ENCODE data around the gene CTAGE1. TPM values are rescaled to one million over a fixed set of nuclear protein-coding genes. Genes with fewer than 3 reads are reported as not detected.

The CTAGE1 gene
- total and polyA plus RNA-seq, 3 donors from 2014 or later = 4.2 to 19.6 (median 5.2) TPM

DNA sequence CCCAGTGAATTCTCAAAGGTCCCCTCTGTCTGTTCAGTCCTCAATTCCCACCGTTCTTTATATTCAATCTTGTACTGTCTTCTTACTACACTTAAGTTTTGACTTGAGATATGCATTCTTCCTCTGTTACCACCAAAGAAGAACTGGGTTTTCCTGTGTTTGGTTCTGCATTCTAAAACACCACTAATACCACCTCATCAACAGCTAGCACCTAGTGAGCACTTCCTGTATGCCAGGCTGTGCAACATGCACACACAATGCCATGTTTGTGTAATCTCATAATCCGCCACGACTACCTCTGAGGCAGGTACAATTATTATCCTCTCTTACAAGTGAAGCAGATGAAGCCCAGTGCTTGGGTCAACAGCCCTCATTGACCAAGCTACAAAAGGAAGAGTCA, 11.8 kb upstream of the CTAGE1 start:
- Histone ChIP-seq H3K4me3 (no peak overlapping the region), H3K4me1 (no peaks in the 10 kb centered on the region), H3K27me3 (no peaks in the 10 kb centered on the region), H3K36me3 (ENCODE audit: low read depth, missing control alignments) (no peaks in the 10 kb centered on the region), H3K27ac (no peak overlapping the region), H3K9me3 (no peaks in the 10 kb centered on the region)
- WGBS, 2 donors = 86 to 91% methylated on average over 3 of the region's 3 CpGs
- intact Hi-C loops (cut with DNase I; ENCODE audit: low total_unique reads) = no loop called here
- DNase-seq = no peak
- TF ChIP-seq POLR2A (IDR thresholded peaks at IDR 0.05) = no peak
- no peak for TF ChIP-seq CTCF (IDR thresholded peaks at IDR 0.05)

DNA sequence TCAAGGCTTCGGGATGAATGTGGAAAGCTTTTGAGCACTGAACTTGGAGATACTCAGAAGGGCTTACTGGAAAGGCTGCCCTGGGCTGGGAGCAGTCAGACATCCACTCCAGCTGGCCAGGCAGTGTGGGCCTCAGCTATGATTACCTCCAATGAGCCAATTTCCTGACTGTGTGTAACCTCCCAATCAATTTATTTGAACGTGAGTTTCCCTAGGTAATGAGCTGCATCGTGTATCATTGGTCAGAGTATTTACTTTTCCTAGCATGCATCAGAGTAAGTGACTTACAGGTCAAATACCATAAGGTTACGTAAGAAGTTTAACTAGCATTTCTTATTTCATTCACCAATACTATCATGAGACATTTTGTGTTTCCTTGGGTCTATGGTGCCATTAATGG, 11.0 kb upstream of the CTAGE1 start:
- no peak overlapping the region for H3K27ac ChIP-seq

GRCh38 chr18:22427822-22428549, 10.3 kb upstream of the CTAGE1 start:
- intact Hi-C loops (cut with DNase I; ENCODE audit: low total_unique reads) = no loop called here

More for the DNA sequence above, 11.0 kb upstream of the CTAGE1 start:
- H3K4me3 ChIP-seq = no peak overlapping the region
- 86 to 89% methylated on average over 4 of the region's 4 CpGs for WGBS, 2 donors
- intact Hi-C loops (cut with DNase I; ENCODE audit: low total_unique reads) = no loop called here
- TF ChIP-seq CTCF (IDR thresholded peaks at IDR 0.05) (no peak), POLR2A (IDR thresholded peaks at IDR 0.05) (no peak)
- no peaks in the 10 kb centered on the region for H3K4me1 ChIP-seq
- H3K9me3 ChIP-seq = no peaks in the 10 kb centered on the region
- no peak for DNase-seq
- no peaks in the 10 kb centered on the region for H3K27me3 ChIP-seq
- H3K36me3 ChIP-seq (ENCODE audit: low read depth, missing control alignments) = no peaks in the 10 kb centered on the region

DNA sequence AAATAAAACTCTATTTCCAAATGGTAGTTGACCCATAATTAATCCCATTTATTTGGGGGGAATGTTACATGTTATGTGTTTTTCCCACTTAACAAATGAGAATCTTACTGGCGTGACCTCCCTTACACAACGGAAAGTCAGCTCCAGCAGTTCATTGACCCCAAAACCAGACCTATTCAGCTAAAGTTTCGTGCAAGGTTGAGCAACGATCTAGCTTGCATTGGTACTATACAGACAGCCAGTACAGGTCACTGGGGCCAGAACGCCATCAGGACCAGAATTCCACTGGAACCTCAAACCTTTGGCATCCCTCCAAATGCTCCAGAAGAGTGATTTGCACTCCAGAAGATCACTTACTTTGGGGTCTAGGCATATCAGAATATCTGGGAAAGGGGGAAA, 6.8 kb upstream of the CTAGE1 start:
- Histone ChIP-seq H3K36me3 (ENCODE audit: low read depth, missing control alignments) (no peaks in the 10 kb centered on the region), H3K4me1 (no peaks in the 10 kb centered on the region), H3K27ac (no peak overlapping the region), H3K27me3 (no peaks in the 10 kb centered on the region), H3K4me3 (no peak overlapping the region), H3K9me3 (no peaks in the 10 kb centered on the region)
- no peak for TF ChIP-seq CTCF (IDR thresholded peaks at IDR 0.05)
- no peak for TF ChIP-seq POLR2A (IDR thresholded peaks at IDR 0.05)
- WGBS, 2 donors = 80 to 82% methylated on average over 5 of the region's 5 CpGs
- intact Hi-C loops (cut with DNase I; ENCODE audit: low total_unique reads) = no loop called here
- DNase-seq = no peak

More at GRCh38 chr18:22427822-22428549, 10.3 kb upstream of the CTAGE1 start:
- H3K27ac ChIP-seq = no peak overlapping the region
- H3K4me3 ChIP-seq = no peak overlapping the region
- no peaks in the 10 kb centered on the region for H3K4me1 ChIP-seq
- TF ChIP-seq POLR2A (IDR thresholded peaks at IDR 0.05) (no peak), CTCF (IDR thresholded peaks at IDR 0.05) (no peak)
- 80% methylated on average over 7 of the region's 7 CpGs for WGBS, 2 donors
- DNase-seq = no peak
- H3K36me3 ChIP-seq (ENCODE audit: low read depth, missing control alignments) = no peaks in the 10 kb centered on the region
- H3K27me3 ChIP-seq = no peaks in the 10 kb centered on the region
- no peaks in the 10 kb centered on the region for H3K9me3 ChIP-seq
